SK-N-SH (cell line): ENCODE measurements around the gene LTF. TPM values are rescaled to one million over a fixed set of nuclear protein-coding genes. Genes with fewer than 3 reads are reported as not detected.

Source experiments
- CTCF ChIA-PET: fragments of 300-600, 350-600 bp; formaldehyde crosslinking; extraction: SDS; loops from one replicate; lab custom pipeline; 2021; lab: Yijun Ruan, JAX
- POLR2A ChIA-PET: fragments of 350-600 bp; sonication (Branson Sonifier 250); formaldehyde crosslinking; extraction: SDS; loops from one replicate; lab custom pipeline; 2020; ENCODE audit warnings: antibody characterized with exemption, inconsistent platforms; lab: Yijun Ruan, JAX
- DNase-seq: peaks from one replicate; pipeline ENCODE4 v3.0.0; 2012
- H2AFZ ChIP-seq: fragments of 200-600 bp; sonication (generic); 2 replicates; pipeline ENCODE4 v1.8.1; 2016; ENCODE audit warnings: antibody characterized with exemption, mild to moderate bottlenecking, low read depth
- H3F3A ChIP-seq: fragments of 200-600 bp; sonication (generic); replicated peaks from 2 replicates; pipeline ENCODE3; 2016; ENCODE audit warnings: antibody characterized with exemption, mild to moderate bottlenecking; ENCODE audit not compliant: insufficient read depth
- H3K27ac ChIP-seq, 2 experiments: fragments of 200-500 bp in 1 of 2; fragments of 200-600 bp in 1 of 2; sonication (Bioruptor generic) in 1 of 2; sonication (generic), shearing (Covaris generic) in 1 of 2; 2 replicates each; pipeline versions ENCODE4 v1.5.1 to v1.6.1; 2014 to 2016; ENCODE audit warnings: low read depth in 2 of 2, inconsistent platforms in 1 of 2, low read length in 1 of 2, mild to moderate bottlenecking in 1 of 2, mixed read lengths in 1 of 2
- H3K27me3 ChIP-seq: fragments of 200-600 bp; sonication (generic), shearing (Covaris generic); 2 replicates; pipeline ENCODE4 v1.6.1; 2016; ENCODE audit warnings: mixed run types; ENCODE audit not compliant: insufficient read depth
- H3K36me3 ChIP-seq, 2 experiments: fragments of 200-500 bp in 1 of 2; fragments of 200-600 bp in 1 of 2; sonication (Bioruptor generic) in 1 of 2; sonication (generic) in 1 of 2; replicated peaks in 1 of 2; 2 replicates each; pipeline versions ENCODE3 to v1.5.1; 2014 to 2016; ENCODE audit warnings: low read length in 1 of 2, mild to moderate bottlenecking in 1 of 2; ENCODE audit not compliant: insufficient read depth in 2 of 2, control insufficient read depth in 1 of 2
- H3K4me1 ChIP-seq, 2 experiments: fragments of 200-500 bp in 1 of 2; fragments of 200-600 bp in 1 of 2; sonication (Bioruptor generic) in 1 of 2; sonication (generic), shearing (Covaris generic) in 1 of 2; 2 replicates each; pipeline versions ENCODE4 v1.5.1 to v1.6.1; 2014 to 2016; ENCODE audit warnings: low read depth in 1 of 2, low read length in 1 of 2, mixed run types in 1 of 2; ENCODE audit not compliant: insufficient read depth in 2 of 2, control insufficient read depth in 1 of 2
- H3K4me2 ChIP-seq: fragments of 200-600 bp; sonication (generic), shearing (Covaris generic); 2 replicates; pipeline ENCODE4 v1.6.1; 2017; ENCODE audit warnings: mixed run types
- H3K4me3 ChIP-seq, 2 experiments: fragments of 200-500 bp in 1 of 2; fragments of 200-600 bp in 1 of 2; sonication (Bioruptor generic) in 1 of 2; sonication (generic), shearing (Covaris generic) in 1 of 2; 2 replicates each; pipeline versions ENCODE4 v1.5.1 to v1.8.1; 2014 to 2016; ENCODE audit warnings: low read depth in 2 of 2, inconsistent platforms in 1 of 2, low read length in 1 of 2, mild to moderate bottlenecking in 1 of 2, mixed read lengths in 1 of 2, moderate library complexity in 1 of 2
- H3K79me2 ChIP-seq: fragments of 200-600 bp; sonication (generic); 2 replicates; pipeline ENCODE4 v1.8.1; 2017; ENCODE audit warnings: mild to moderate bottlenecking; ENCODE audit not compliant: insufficient read depth
- H3K9ac ChIP-seq: fragments of 200-600 bp; sonication (generic); 2 replicates; pipeline ENCODE4 v1.6.1; 2017; ENCODE audit warnings: mixed run types
- H3K9me2 ChIP-seq: fragments of 200-600 bp; sonication (generic); 2 replicates; pipeline ENCODE4 v1.6.1; 2017; ENCODE audit warnings: mixed run types
- H3K9me3 ChIP-seq: fragments of 200-600 bp; sonication (generic); 2 replicates; pipeline ENCODE4 v1.6.1; 2017; ENCODE audit warnings: mixed run types, mild to moderate bottlenecking, moderate library complexity
- H4K20me1 ChIP-seq: fragments of 200-600 bp; sonication (generic); 2 replicates; pipeline ENCODE4 v1.6.1; 2017; ENCODE audit warnings: mild to moderate bottlenecking, mixed run types; ENCODE audit not compliant: insufficient read depth
- ELF1 ChIP-seq: IDR thresholded peaks from 2 replicates; pipeline ENCODE4 v1.4.0; 2012
- EP300 ChIP-seq, 2 experiments: IDR thresholded peaks; 2 replicates each; pipeline versions ENCODE4 v1.4.0 to v1.6.1; 2012; ENCODE audit warnings: borderline replicate concordance in 1 of 2, low read depth in 1 of 2, low read length in 1 of 2
- EZH2phosphoT487 ChIP-seq: fragments of 200-600 bp; sonication (generic); IDR thresholded peaks from 2 replicates; pipeline ENCODE4 v1.6.1; 2017; ENCODE audit warnings: low read depth, mixed run types, mild to moderate bottlenecking, antibody characterized with exemption, moderate library complexity, borderline replicate concordance
- FOXJ3 ChIP-seq: sonication (generic); formaldehyde crosslinking; IDR thresholded peaks from 2 replicates; pipeline ENCODE4 v1.5.1; 2020; ENCODE audit warnings: mild to moderate bottlenecking, missing genetic modification reagents
- FOXM1 ChIP-seq: IDR thresholded peaks from 2 replicates; pipeline ENCODE4 v1.4.0; 2012; ENCODE audit warnings: low read depth, mild to moderate bottlenecking
- GABPA ChIP-seq: IDR thresholded peaks from 2 replicates; pipeline ENCODE4 v1.4.0; 2012; ENCODE audit warnings: low read depth, mild to moderate bottlenecking
- GATA2 ChIP-seq: sonication (generic); formaldehyde crosslinking; IDR thresholded peaks from 2 replicates; pipeline ENCODE4 v1.5.0; 2020; ENCODE audit warnings: mild to moderate bottlenecking, missing genetic modification reagents
- MXI1 ChIP-seq: IDR thresholded peaks from 2 replicates; pipeline ENCODE4 v1.6.1; 2012; ENCODE audit warnings: mild to moderate bottlenecking, low read depth, low read length, improper control_type of control experiment
- NRF1 ChIP-seq: IDR thresholded peaks from 2 replicates; pipeline ENCODE4 v1.6.1; 2012; ENCODE audit warnings: low read depth, mild to moderate bottlenecking, low read length
- RAD21 ChIP-seq: IDR thresholded peaks from 2 replicates; pipeline ENCODE4 v1.6.1; 2012; ENCODE audit warnings: mild to moderate bottlenecking, low read length
- RFX5 ChIP-seq: IDR thresholded peaks from 2 replicates; pipeline ENCODE4 v1.6.1; 2012; ENCODE audit warnings: mild to moderate bottlenecking, improper control_type of control experiment, low read length
- RXRA ChIP-seq: IDR thresholded peaks from 2 replicates; pipeline ENCODE4 v1.4.0; 2012; ENCODE audit warnings: low read depth, mild to moderate bottlenecking, borderline replicate concordance
- SIN3A ChIP-seq: IDR thresholded peaks from 2 replicates; pipeline ENCODE4 v1.6.1; 2012; ENCODE audit warnings: low read depth, mild to moderate bottlenecking, low read length, moderate library complexity, borderline replicate concordance
- SMC3 ChIP-seq: IDR thresholded peaks from 2 replicates; pipeline ENCODE4 v1.6.1; 2012; ENCODE audit warnings: low read depth, low read length, improper control_type of control experiment
- TAF1 ChIP-seq: IDR thresholded peaks from 2 replicates; pipeline ENCODE4 v1.6.1; 2012; ENCODE audit warnings: low read depth, mild to moderate bottlenecking, low read length, moderate library complexity, borderline replicate concordance
- TCF12 ChIP-seq: IDR thresholded peaks from 2 replicates; pipeline ENCODE4 v1.4.0; 2012
- YY1 ChIP-seq: IDR thresholded peaks from 2 replicates; pipeline ENCODE4 v1.4.0; 2012; ENCODE audit warnings: low read depth, mild to moderate bottlenecking
- WGBS: methylation state at CpG from one replicate; pipeline ENCODE4 v1.1.6; 2017; ENCODE audit warnings: low lambda C conversion rate; 5-methylcytosine and 5-hydroxymethylcytosine counted together
- polyA plus RNA-seq, 3 experiments: library from polyadenylated mRNA; depleted of rRNA; stranded (reverse); fragments of >200 nt; gene quantifications; 2 replicates each; pipeline ENCODE4 v1.2.3, GENCODE V29; 2012
- TF ChIP-seq, protein P1 (sequence below): IDR thresholded peaks from 2 replicates; pipeline ENCODE4 v1.4.0; 2012; ENCODE audit warnings: low read depth, borderline replicate concordance
- TF ChIP-seq, protein P2 (sequence below): fragments of 200-600 bp; sonication (generic); IDR thresholded peaks from 2 replicates; pipeline ENCODE4 v1.6.1; 2017; ENCODE audit warnings: antibody characterized with exemption, mild to moderate bottlenecking, moderate library complexity
- TF ChIP-seq, protein P3 (sequence below): fragments of 150-350 bp; IDR thresholded peaks from 2 replicates; pipeline ENCODE4 v1.6.1; 2017; ENCODE audit warnings: antibody characterized with exemption, low read length, low read depth, borderline replicate concordance
- TF ChIP-seq, protein P4 (sequence below): fragments of 150-350 bp; IDR thresholded peaks from 2 replicates; pipeline ENCODE4 v1.6.1; 2016; ENCODE audit warnings: mild to moderate bottlenecking, low read depth, low read length

Gene LTF
- polyA plus RNA-seq, 1 of the 3 experiments (the other 2 are of a cell fraction) = not detected

DNA sequence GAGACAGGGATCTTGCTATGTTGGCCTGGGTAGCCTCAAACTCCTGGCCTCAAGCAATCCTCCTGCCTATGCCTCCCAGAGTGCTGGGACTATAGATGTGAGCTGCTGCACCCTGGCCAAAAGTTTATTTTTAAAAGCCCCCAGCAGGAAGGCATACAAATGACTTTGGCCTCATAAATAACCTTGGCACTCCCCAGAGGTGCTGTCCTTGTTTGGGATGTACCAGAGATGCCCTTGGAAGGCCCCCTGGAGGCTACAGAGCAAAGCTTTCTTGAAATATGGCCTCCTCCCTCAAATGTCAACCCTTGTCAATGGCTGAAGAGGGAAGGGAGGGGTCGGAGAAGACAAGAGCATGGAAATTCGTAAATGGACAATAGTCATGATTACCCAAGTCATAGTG is 19.1 kb upstream of the LTF start:
- POLR2A ChIA-PET = no interaction called here
- H3F3A ChIP-seq = no peaks in the 10 kb centered on the region
- H2AFZ ChIP-seq = no peak overlapping the region
- H3K9me2 ChIP-seq = no peaks in the 10 kb centered on the region
- H4K20me1 ChIP-seq = no peaks in the 10 kb centered on the region
- 24% methylated on average over 2 of the region's 2 CpGs for WGBS
- H3K27ac ChIP-seq = no peak overlapping the region
- no peak for TF ChIP-seq TCF12
- TF ChIP-seq MXI1 = no peak
- no peak for TF ChIP-seq EP300 (IDR thresholded peaks at IDR 0.05; ENCODE audit: borderline replicate concordance in 1 of 2, low read depth in 1 of 2, low read length in 1 of 2)
- TF ChIP-seq, protein P1, sequence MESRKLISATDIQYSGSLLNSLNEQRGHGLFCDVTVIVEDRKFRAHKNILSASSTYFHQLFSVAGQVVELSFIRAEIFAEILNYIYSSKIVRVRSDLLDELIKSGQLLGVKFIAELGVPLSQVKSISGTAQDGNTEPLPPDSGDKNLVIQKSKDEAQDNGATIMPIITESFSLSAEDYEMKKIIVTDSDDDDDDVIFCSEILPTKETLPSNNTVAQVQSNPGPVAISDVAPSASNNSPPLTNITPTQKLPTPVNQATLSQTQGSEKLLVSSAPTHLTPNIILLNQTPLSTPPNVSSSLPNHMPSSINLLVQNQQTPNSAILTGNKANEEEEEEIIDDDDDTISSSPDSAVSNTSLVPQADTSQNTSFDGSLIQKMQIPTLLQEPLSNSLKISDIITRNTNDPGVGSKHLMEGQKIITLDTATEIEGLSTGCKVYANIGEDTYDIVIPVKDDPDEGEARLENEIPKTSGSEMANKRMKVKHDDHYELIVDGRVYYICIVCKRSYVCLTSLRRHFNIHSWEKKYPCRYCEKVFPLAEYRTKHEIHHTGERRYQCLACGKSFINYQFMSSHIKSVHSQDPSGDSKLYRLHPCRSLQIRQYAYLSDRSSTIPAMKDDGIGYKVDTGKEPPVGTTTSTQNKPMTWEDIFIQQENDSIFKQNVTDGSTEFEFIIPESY = no peak
- TF ChIP-seq RFX5 = no peak
- TF ChIP-seq FOXJ3 = no peak
- TF ChIP-seq RXRA = no peak
- TF ChIP-seq EZH2phosphoT487 = no peak
- TF ChIP-seq YY1 = no peak
- TF ChIP-seq SMC3 = no peak
- no peak for TF ChIP-seq SIN3A
- TF ChIP-seq FOXM1 = no peak
- no peak for TF ChIP-seq TAF1
- no peak for TF ChIP-seq NRF1
- TF ChIP-seq ELF1 = no peak
- no peaks in the 10 kb centered on the region for H3K9me3 ChIP-seq
- no peak overlapping the region for H3K4me2 ChIP-seq
- no peaks in the 10 kb centered on the region; the same call in 1 of the 2 replicates for H3K27me3 ChIP-seq
- H3K4me1 ChIP-seq = peaks cover 0 to under 1% of the 10 kb centered on the region in 2 experiments; a peak in 1 of 4 replicates
- CTCF ChIA-PET = interaction anchor here (1.2 to 7.9 kb wide), 5 partner anchors 8 to 425 kb away, joined by 3 to 223 read pairs (median 7); partner anchors contain the start of genes LRRC2 and RTP3
- no peak for DNase-seq
- H3K4me3 ChIP-seq = no peak overlapping the region
- no peak overlapping the region for H3K9ac ChIP-seq
- H3K36me3 ChIP-seq = no peaks in the 10 kb centered on the region
- H3K79me2 ChIP-seq = no peaks in the 10 kb centered on the region

DNA sequence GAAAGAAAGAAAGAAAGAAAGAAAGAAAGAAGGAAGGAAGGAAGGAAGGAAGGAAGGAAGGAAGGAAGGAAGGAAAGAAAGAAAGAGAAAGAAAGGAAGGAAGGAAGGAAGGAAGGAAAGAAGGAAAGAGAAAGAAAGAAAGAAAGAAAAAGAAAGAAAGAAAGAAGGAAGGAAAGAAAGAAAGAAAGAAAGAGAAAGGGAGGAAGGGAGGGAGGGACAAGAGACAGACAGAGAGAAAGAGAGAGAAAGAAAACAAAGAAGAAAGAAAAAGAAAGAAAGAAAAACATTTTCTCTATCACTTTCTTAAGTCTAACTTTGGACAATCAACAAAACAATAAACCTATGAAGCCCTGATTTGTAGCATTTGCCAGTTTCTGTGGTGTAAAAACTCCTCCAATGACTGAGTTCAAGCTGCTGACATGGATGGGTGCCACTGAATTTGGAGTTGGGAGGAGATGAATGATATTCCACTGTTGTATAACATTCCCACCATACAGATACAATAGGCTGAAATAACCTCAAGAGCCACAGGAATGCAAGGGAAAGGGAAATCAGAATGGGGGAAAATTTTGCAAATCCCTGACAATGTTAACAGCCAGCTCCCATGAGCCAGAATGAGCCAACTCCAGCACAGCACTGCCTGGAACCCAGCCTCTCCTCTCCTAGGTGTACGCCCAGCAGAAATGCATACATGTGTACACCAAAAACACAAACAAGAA is 18.1 kb upstream of the LTF start:
- H3K4me2 ChIP-seq = no peak overlapping the region
- POLR2A ChIA-PET = no interaction called here
- no peaks in the 10 kb centered on the region for H3K9me3 ChIP-seq
- no peak overlapping the region for H3K27ac ChIP-seq
- 45% methylated on average over 1 of the region's 1 CpG for WGBS
- no peaks in the 10 kb centered on the region for H3F3A ChIP-seq
- DNase-seq = no peak
- no peaks in the 10 kb centered on the region; a peak in 1 of 4 replicates for H3K4me1 ChIP-seq
- no peak overlapping the region for H2AFZ ChIP-seq
- H3K27me3 ChIP-seq = no peaks in the 10 kb centered on the region; the same call in 1 of the 2 replicates
- no peaks in the 10 kb centered on the region for H3K79me2 ChIP-seq
- no peaks in the 10 kb centered on the region for H3K9me2 ChIP-seq
- no peak overlapping the region for H3K4me3 ChIP-seq
- H4K20me1 ChIP-seq = no peaks in the 10 kb centered on the region
- CTCF ChIA-PET = interaction anchor here (1.2 to 7.9 kb wide), 2 partner anchors 79 to 427 kb away, joined by 3 to 223 read pairs; partner anchors contain the start of gene LRRC2
- H3K9ac ChIP-seq = no peak overlapping the region
- H3K36me3 ChIP-seq = no peaks in the 10 kb centered on the region
- TF ChIP-seq RAD21 (no peak), FOXM1 (no peak), SIN3A (no peak), NRF1 (no peak), YY1 (no peak), GABPA (no peak), TCF12 (no peak), GATA2 (CRISPR knock-in tag) (no peak)
- TF ChIP-seq, protein P2, sequence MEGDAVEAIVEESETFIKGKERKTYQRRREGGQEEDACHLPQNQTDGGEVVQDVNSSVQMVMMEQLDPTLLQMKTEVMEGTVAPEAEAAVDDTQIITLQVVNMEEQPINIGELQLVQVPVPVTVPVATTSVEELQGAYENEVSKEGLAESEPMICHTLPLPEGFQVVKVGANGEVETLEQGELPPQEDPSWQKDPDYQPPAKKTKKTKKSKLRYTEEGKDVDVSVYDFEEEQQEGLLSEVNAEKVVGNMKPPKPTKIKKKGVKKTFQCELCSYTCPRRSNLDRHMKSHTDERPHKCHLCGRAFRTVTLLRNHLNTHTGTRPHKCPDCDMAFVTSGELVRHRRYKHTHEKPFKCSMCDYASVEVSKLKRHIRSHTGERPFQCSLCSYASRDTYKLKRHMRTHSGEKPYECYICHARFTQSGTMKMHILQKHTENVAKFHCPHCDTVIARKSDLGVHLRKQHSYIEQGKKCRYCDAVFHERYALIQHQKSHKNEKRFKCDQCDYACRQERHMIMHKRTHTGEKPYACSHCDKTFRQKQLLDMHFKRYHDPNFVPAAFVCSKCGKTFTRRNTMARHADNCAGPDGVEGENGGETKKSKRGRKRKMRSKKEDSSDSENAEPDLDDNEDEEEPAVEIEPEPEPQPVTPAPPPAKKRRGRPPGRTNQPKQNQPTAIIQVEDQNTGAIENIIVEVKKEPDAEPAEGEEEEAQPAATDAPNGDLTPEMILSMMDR = no peak
- TF ChIP-seq, protein P3, sequence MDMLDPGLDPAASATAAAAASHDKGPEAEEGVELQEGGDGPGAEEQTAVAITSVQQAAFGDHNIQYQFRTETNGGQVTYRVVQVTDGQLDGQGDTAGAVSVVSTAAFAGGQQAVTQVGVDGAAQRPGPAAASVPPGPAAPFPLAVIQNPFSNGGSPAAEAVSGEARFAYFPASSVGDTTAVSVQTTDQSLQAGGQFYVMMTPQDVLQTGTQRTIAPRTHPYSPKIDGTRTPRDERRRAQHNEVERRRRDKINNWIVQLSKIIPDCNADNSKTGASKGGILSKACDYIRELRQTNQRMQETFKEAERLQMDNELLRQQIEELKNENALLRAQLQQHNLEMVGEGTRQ = no peak
- TF ChIP-seq, protein P4, sequence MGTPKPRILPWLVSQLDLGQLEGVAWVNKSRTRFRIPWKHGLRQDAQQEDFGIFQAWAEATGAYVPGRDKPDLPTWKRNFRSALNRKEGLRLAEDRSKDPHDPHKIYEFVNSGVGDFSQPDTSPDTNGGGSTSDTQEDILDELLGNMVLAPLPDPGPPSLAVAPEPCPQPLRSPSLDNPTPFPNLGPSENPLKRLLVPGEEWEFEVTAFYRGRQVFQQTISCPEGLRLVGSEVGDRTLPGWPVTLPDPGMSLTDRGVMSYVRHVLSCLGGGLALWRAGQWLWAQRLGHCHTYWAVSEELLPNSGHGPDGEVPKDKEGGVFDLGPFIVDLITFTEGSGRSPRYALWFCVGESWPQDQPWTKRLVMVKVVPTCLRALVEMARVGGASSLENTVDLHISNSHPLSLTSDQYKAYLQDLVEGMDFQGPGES = no peak
